GM12875 (cell line): ENCODE data around the gene PACRG.

Source experiments
- H3K4me3 ChIP-seq: one replicate; pipeline ENCODE4 v1.5.1; 2011; ENCODE audit warnings: low read depth, low read length, control low read depth
- TF ChIP-seq, protein P1 (sequence below): IDR thresholded peaks from 2 replicates; pipeline ENCODE4 v1.5.1; 2011; ENCODE audit warnings: low read depth, mild to moderate bottlenecking, control low read depth, inconsistent platforms, low read length, moderate library complexity, borderline replicate concordance; ENCODE audit not compliant: insufficient read depth

The PACRG gene

DNA sequence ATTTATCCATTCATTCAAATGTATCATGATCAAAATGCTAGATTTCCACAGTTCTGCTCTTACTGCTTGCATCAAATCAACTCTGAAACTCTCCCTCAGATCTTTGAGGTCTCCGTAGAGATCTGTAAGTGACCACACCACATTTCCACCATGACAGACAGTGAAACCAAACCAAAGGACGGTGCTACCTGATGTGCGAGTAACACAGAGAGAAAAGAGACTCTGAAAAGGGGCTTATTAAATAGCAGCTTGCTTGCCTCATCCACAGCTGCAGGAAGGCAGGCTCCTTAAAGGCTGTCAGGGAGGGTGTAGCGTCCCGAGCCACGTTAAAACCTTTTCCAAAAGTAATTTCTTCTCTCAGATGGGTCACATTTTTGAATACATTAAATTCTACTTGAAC, 335.8 kb downstream of the PACRG start:
- no peak overlapping the region for H3K4me3 ChIP-seq
- TF ChIP-seq, protein P1, sequence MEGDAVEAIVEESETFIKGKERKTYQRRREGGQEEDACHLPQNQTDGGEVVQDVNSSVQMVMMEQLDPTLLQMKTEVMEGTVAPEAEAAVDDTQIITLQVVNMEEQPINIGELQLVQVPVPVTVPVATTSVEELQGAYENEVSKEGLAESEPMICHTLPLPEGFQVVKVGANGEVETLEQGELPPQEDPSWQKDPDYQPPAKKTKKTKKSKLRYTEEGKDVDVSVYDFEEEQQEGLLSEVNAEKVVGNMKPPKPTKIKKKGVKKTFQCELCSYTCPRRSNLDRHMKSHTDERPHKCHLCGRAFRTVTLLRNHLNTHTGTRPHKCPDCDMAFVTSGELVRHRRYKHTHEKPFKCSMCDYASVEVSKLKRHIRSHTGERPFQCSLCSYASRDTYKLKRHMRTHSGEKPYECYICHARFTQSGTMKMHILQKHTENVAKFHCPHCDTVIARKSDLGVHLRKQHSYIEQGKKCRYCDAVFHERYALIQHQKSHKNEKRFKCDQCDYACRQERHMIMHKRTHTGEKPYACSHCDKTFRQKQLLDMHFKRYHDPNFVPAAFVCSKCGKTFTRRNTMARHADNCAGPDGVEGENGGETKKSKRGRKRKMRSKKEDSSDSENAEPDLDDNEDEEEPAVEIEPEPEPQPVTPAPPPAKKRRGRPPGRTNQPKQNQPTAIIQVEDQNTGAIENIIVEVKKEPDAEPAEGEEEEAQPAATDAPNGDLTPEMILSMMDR = no peak

DNA sequence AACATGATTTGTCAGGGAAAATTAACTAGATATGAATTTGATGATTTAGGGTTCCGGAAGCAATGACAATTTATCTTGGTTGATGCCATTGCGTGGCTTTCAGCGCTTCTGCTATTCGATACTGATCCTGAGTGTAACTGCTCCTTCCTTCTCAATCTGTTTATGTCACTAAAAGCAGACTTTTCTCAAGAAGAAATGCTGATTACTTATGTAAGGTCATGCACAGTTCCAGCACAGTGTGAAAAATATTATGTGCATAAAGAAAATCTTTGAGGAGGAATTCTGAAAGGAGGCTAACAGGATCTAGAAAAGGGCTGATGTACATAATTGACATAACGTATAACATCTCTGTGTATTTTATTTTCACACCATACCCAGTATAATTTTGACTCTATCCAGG, 336.6 kb downstream of the PACRG start:
- TF ChIP-seq, protein P1 = no peak
- no peak overlapping the region for H3K4me3 ChIP-seq

DNA sequence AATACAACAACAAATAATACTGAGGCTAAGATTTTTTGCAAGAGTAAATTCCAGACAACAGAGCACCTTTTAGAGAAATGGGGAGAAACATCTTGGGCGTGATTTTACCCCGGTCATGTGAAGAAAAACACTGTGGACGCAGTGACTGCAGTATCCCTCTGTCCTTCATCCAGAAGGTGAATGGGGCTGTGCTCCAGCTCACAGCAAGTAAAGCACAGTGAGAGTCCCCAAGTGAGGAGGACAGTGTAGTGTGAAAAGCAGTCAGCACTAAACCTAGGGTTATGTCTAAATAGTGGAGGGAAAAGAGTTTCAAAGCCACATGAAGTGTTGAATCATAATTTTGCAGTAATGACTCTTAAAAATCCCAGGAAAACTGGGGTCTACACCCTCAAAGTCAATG, 338.4 kb downstream of the PACRG start:
- H3K4me3 ChIP-seq = no peak overlapping the region
- TF ChIP-seq, protein P1 = no peak

DNA sequence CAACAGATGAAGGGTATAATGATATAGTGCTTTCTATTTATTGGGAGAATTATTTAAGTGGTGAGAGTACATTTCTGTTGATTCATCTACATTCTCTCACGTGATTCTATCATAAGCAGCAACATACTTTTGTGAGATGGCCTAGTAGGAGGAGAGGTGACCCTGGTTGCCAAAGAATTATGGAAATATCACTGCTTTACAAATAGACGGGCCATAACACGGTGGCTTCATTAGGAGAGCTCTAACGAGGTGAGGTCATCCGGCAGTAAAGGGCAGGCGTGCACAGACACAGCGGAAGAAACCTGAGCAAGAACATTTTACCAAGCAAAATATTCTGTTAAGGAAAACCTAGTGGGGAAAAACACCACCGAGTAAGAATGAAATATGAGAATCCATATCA, 349.4 kb downstream of the PACRG start:
- TF ChIP-seq, protein P1 = no peak

DNA sequence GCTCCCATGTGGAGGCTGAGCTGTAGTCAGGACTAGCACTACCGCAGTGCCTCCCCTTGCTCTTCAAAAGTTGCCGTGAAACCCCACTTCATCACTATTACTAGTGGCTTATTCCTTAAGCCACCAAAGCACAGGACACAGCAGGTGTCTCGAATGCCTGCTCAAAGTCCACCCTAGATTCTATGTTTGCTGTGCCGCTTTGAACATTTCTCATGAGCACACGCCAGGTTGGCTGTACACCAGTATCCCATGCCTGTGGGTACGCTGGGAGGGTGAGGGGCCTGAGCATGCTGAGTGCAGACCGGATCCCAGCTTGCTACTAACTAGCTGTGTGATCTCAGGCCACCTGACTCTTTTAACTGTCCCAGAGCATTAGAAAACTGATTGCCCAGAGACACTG, 350.9 kb downstream of the PACRG start:
- TF ChIP-seq, protein P1 = no peak
- H3K4me3 ChIP-seq = no peak overlapping the region

More for the DNA sequence above, 349.4 kb downstream of the PACRG start:
- no peak overlapping the region for H3K4me3 ChIP-seq

DNA sequence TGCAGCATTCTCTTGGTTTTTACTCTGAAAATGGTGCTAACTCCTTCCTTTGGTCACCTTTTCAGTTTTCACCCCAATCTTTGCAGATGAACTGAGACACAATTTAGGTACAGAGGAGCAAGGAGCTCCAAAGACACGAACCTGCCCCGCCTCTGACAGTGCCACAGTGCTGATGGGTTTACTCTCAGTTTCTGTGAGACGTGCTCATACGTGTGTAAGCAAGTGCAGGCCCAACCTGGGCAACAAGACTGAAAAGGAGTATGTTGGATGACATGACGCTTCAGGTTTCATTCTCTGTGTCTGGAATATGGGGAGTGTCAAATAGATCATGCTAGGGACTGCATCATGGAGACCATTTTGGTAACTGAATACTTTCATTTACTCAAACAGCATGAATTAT, 352.5 kb downstream of the PACRG start:
- TF ChIP-seq, protein P1 = no peak
- no peak overlapping the region for H3K4me3 ChIP-seq

DNA sequence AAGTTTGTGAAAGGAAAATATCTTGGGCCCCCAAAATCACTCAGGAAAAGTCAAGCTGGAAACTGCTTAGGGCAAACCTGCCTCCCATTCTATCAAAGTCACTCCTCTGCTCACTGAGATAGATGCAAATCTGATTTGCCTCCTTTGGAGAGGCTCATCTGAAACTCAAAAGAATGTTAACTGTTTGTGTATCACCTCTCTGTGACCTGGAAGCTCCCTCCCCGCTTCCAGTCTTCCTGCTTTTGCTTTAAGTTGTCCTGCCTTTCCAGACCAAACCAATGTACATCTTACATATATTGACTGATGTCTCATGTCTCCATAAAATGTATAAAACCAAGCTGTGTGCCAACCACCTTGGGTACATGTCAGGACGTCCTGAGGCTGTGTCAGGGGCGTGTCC, 355.4 kb downstream of the PACRG start:
- TF ChIP-seq, protein P1 = no peak
- H3K4me3 ChIP-seq = no peak overlapping the region
